HepG2 (cell line): ENCODE results near the gene GDPGP1. TPM values are rescaled to one million over a fixed set of nuclear protein-coding genes. Genes with fewer than 3 reads are reported as not detected.

Experiments used
- ATAC-seq: fragments of 200-7000 bp; cut with Tn5 transposase; 3 replicates; pipeline ENCODE4 v1.9.1; 2020; ENCODE audit warnings: mild to moderate bottlenecking, moderate library complexity
- BruUV-seq: library from RNA; stranded (reverse); fragments of 400-500 nt; replicated peaks from 2 replicates; lab custom pipeline; 2021; lab: Mats Ljungman, UMichigan
- CTCF ChIA-PET: fragments of 300-600 bp; formaldehyde crosslinking; extraction: SDS; loops from one replicate; lab custom pipeline; 2021; ENCODE audit warnings: low total read pairs, inconsistent platforms, low intra/inter-chr PET ratio; lab: Yijun Ruan, JAX
- POLR2A ChIA-PET: fragments of 350-600 bp; sonication (Branson Sonifier 250); formaldehyde crosslinking; loops from one replicate; lab custom pipeline; 2020; ENCODE audit warnings: antibody characterized with exemption, inconsistent platforms; lab: Yijun Ruan, JAX
- DNase-seq: peaks from one replicate; pipeline ENCODE4 v3.0.0-alpha.2; 2015; ENCODE audit warnings: low spot score
- FAIRE-seq: peaks from 3 replicates; lab custom pipeline; 2011; peaks lifted over from hg19 to GRCh38; lab: Jason Lieb, UNC
- H2AFZ ChIP-seq: one replicate; pipeline ENCODE4 v1.6.1; 2011; ENCODE audit warnings: low read length, inconsistent platforms
- H3K27ac ChIP-seq: fragments of 300-600 bp; 3 replicates; pipeline ENCODE4 v1.8.0; 2011; ENCODE audit warnings: mixed run types, mild to moderate bottlenecking, mixed read lengths, low read length, inconsistent platforms; ENCODE audit not compliant: insufficient read depth; ENCODE audit errors: extremely low read length
- H3K27me3 ChIP-seq, 2 experiments: fragments of 200-600 bp in 1 of 2; 2 replicates in 1 of 2; 3 replicates in 1 of 2; pipeline versions ENCODE4 v1.6.0 to v1.8.0; 2011; ENCODE audit warnings: low read length in 2 of 2, mild to moderate bottlenecking in 2 of 2, moderate library complexity in 2 of 2, inconsistent platforms in 1 of 2; ENCODE audit not compliant: insufficient read depth in 2 of 2, control insufficient read depth in 1 of 2
- H3K36me3 ChIP-seq, 2 experiments: fragments of 200-600 bp in 1 of 2; replicated peaks in 1 of 2; 2 replicates in 1 of 2; 3 replicates in 1 of 2; pipeline versions ENCODE4 v1.5.1 to v1.8.0; 2011; ENCODE audit warnings: low read length in 2 of 2, inconsistent platforms in 1 of 2; ENCODE audit not compliant: insufficient read depth in 2 of 2, control insufficient read depth in 1 of 2
- H3K4me1 ChIP-seq: 2 replicates; pipeline ENCODE4 v1.5.1; 2012; ENCODE audit warnings: low read length, inconsistent platforms; ENCODE audit not compliant: insufficient read depth
- H3K4me2 ChIP-seq: 2 replicates; pipeline ENCODE4 v1.6.0; 2011; ENCODE audit warnings: low read depth, low read length, inconsistent platforms
- H3K4me3 ChIP-seq, 3 experiments: fragments of 200-600 bp in 1 of 3; sonication (generic), shearing (Covaris generic) in 1 of 3; replicated peaks in 1 of 3; 2 replicates each; pipeline ENCODE4 v1.5.1; 2011 to 2016; ENCODE audit warnings: low read length in 3 of 3, inconsistent platforms in 2 of 3, low read depth in 2 of 3, mild to moderate bottlenecking in 2 of 3, control low read depth in 1 of 3, mixed read lengths in 1 of 3; ENCODE audit not compliant: insufficient read depth in 1 of 3
- H3K79me2 ChIP-seq: one replicate; pipeline ENCODE4 v1.6.1; 2011; ENCODE audit warnings: low read length, inconsistent platforms; ENCODE audit not compliant: insufficient read depth
- H3K9ac ChIP-seq: 2 replicates; pipeline ENCODE4 v1.6.0; 2011; ENCODE audit warnings: mild to moderate bottlenecking, low read depth, low read length, inconsistent platforms; ENCODE audit not compliant: insufficient read depth
- H3K9me3 ChIP-seq: 2 replicates; pipeline ENCODE4 v1.5.1; 2012; ENCODE audit warnings: mild to moderate bottlenecking, low read length
- H4K20me1 ChIP-seq: 2 replicates; pipeline ENCODE4 v1.6.0; 2011; ENCODE audit warnings: inconsistent platforms, mild to moderate bottlenecking, low read length, moderate library complexity; ENCODE audit not compliant: insufficient read depth
- ARNT ChIP-seq: fragments of 450-650 bp; IDR thresholded peaks from 2 replicates; pipeline ENCODE4 v1.6.1; 2017
- CEBPG ChIP-seq: IDR thresholded peaks from 2 replicates; pipeline ENCODE4 v1.6.1; 2016
- HMGA1 ChIP-seq: sonication (generic); formaldehyde crosslinking; conservative IDR thresholded peaks from 2 replicates; pipeline ENCODE4 v1.4.0; 2020; ENCODE audit warnings: missing genetic modification reagents
- MXD3 ChIP-seq: IDR thresholded peaks from 2 replicates; pipeline ENCODE4 v1.6.1; 2016; ENCODE audit warnings: mild to moderate bottlenecking, missing biosample characterization, missing genetic modification reagents
- MXI1 ChIP-seq: IDR thresholded peaks from 3 replicates; pipeline ENCODE4 v1.6.1; 2012; ENCODE audit warnings: low read depth, low read length, inconsistent platforms, borderline replicate concordance
- NBN ChIP-seq: fragments of 450-650 bp; conservative IDR thresholded peaks from 2 replicates; pipeline ENCODE4 v1.6.1; 2017
- NFE2L1 ChIP-seq: sonication (generic); formaldehyde crosslinking; IDR thresholded peaks from 2 replicates; pipeline ENCODE4 v1.4.0; 2020; ENCODE audit warnings: missing genetic modification reagents, mild to moderate bottlenecking, borderline replicate concordance
- POLR2G ChIP-seq: fragments of 200-400 bp; formaldehyde crosslinking; IDR thresholded peaks from 2 replicates; pipeline ENCODE4 v1.6.1; 2018; ENCODE audit warnings: mild to moderate bottlenecking, low read depth, low read length, moderate library complexity
- RNF2 ChIP-seq: fragments of 450-650 bp; conservative IDR thresholded peaks from 2 replicates; pipeline ENCODE4 v1.6.1; 2016; ENCODE audit warnings: low read depth
- SIX4 ChIP-seq: sonication (generic); formaldehyde crosslinking; IDR thresholded peaks from 2 replicates; pipeline ENCODE4 v1.4.0; 2020; ENCODE audit warnings: missing genetic modification reagents
- SMAD1 ChIP-seq: sonication (generic); formaldehyde crosslinking; IDR thresholded peaks from 2 replicates; pipeline ENCODE4 v1.4.0; 2020; ENCODE audit warnings: missing genetic modification reagents, low read depth, mild to moderate bottlenecking, borderline replicate concordance
- SP5 ChIP-seq: IDR thresholded peaks from 2 replicates; pipeline ENCODE4 v1.6.1; 2016; ENCODE audit warnings: low read depth, borderline replicate concordance
- TFDP2 ChIP-seq: sonication (generic); formaldehyde crosslinking; IDR thresholded peaks from 2 replicates; pipeline ENCODE4 v1.4.0; 2020; ENCODE audit warnings: missing genetic modification reagents
- ZNF224 ChIP-seq: sonication (generic); formaldehyde crosslinking; IDR thresholded peaks from 2 replicates; pipeline ENCODE4 v1.5.0; 2020; ENCODE audit warnings: mild to moderate bottlenecking, missing genetic modification reagents
- ZNF230 ChIP-seq: sonication (generic); formaldehyde crosslinking; IDR thresholded peaks from 2 replicates; pipeline ENCODE4 v1.4.0; 2020; ENCODE audit warnings: mild to moderate bottlenecking, missing genetic modification reagents
- ZNF274 ChIP-seq: sonication (generic); formaldehyde crosslinking; IDR thresholded peaks from 2 replicates; pipeline ENCODE4 v1.5.1; 2020; ENCODE audit warnings: mild to moderate bottlenecking, missing genetic modification reagents
- ZNF576 ChIP-seq: sonication (generic); formaldehyde crosslinking; IDR thresholded peaks from 2 replicates; pipeline ENCODE4 v1.4.0; 2020; ENCODE audit warnings: mild to moderate bottlenecking, missing genetic modification reagents
- ZNF746 ChIP-seq: sonication (generic); formaldehyde crosslinking; IDR thresholded peaks from 2 replicates; pipeline ENCODE4 v1.8.0; 2022; ENCODE audit warnings: mild to moderate bottlenecking, missing genetic modification reagents
- ZNF788 ChIP-seq: sonication (generic); formaldehyde crosslinking; IDR thresholded peaks from 2 replicates; pipeline ENCODE4 v1.5.0; 2020; ENCODE audit warnings: mild to moderate bottlenecking, missing genetic modification reagents, borderline replicate concordance
- ZUFSP ChIP-seq: sonication (generic); formaldehyde crosslinking; IDR thresholded peaks from 2 replicates; pipeline ENCODE4 v1.9.0; 2021; ENCODE audit warnings: missing genetic modification reagents, mild to moderate bottlenecking, borderline replicate concordance
- WGBS: methylation state at CpG from one replicate; pipeline ENCODE4 v1.1.6; 2017; ENCODE audit warnings: low lambda C conversion rate; 5-methylcytosine and 5-hydroxymethylcytosine counted together
- in situ Hi-C: cut with HindIII; loops from 2 replicates; pipeline ENCODE4 v1.10.0; 2017; ENCODE audit warnings: low pct_unique_long_range_greater_than_20kb; ENCODE audit not compliant: extremely low pct_ligation_motif_present
- intact Hi-C: fragments of 100-400 bp; cut with micrococcal nuclease; formaldehyde crosslinking; loops from one replicate; pipeline ENCODE4 v1.10.0; 2022; ENCODE audit not compliant: unreplicated experiment
- polyA plus RNA-seq, 8 experiments: library from polyadenylated mRNA; depleted of rRNA in 3 of 8; stranded (reverse) in 7 of 8; unstranded in 1 of 8; fragments of >200 nt; fragmentation: Illumina TruSeq in 4 of 8; extraction: Trizol in 4 of 8; gene quantifications; 2 replicates each; pipeline versions ENCODE4 v1.2.1 to v1.2.3, GENCODE V29; 2011 to 2016; ENCODE audit warnings: low read depth in 4 of 8, missing spikeins in 1 of 8, mixed read lengths in 1 of 8; ENCODE audit not compliant: insufficient read depth in 1 of 8
- total RNA-seq, 5 experiments: library from RNA; depleted of rRNA; stranded (reverse); fragments of >200 nt; fragmentation: Illumina TruSeq; extraction: Trizol; gene quantifications; 2 replicates each; pipeline ENCODE4 v1.2.3, GENCODE V29; 2016; ENCODE audit warnings: low read depth in 1 of 5

Gene GDPGP1
- total and polyA plus RNA-seq, 2 of the 13 experiments (the other 11 are each of a cell fraction or from before 2014, with no cell fraction given): 1.5 to 4.3 TPM

GRCh38 chr15:90268415-90268814, 34.4 kb downstream of the GDPGP1 start:
- 100% methylated on average over 1 of the region's 1 CpG for WGBS

GRCh38 chr15:90270502-90271150, 36.6 kb downstream of the GDPGP1 start:
- intact Hi-C loops (no loop called here), in situ Hi-C loops (no loop called here)
- POLR2A ChIA-PET: no interaction called here
- CTCF ChIA-PET: no interaction called here
- BruUV-seq: no TSS peak
- H3K4me1 ChIP-seq: peaks cover 27% of the 10 kb centered on the region
- peaks cover 10% of the 10 kb centered on the region for H4K20me1 ChIP-seq
- H3K27me3 ChIP-seq: no peaks in the 10 kb centered on the region; a peak in 1 of 5 replicates
- H3K36me3 ChIP-seq: peaks cover 12 to 32% of the 10 kb centered on the region in 2 experiments; a peak in 4 of 5 replicates
- 100% methylated on average over 10 of the region's 10 CpGs for WGBS
- FAIRE-seq: no peak
- ATAC-seq: no peak
- DNase-seq: no peak
- no peak overlapping the region for H2AFZ ChIP-seq
- H3K27ac ChIP-seq: no peak overlapping the region
- H3K9me3 ChIP-seq: no peaks in the 10 kb centered on the region
- no peak overlapping the region for H3K4me3 ChIP-seq
- no peak overlapping the region for H3K9ac ChIP-seq
- no peak overlapping the region for H3K4me2 ChIP-seq
- H3K79me2 ChIP-seq: peaks cover 42% of the 10 kb centered on the region
- TF ChIP-seq RNF2 (no peak), ZNF274 (CRISPR knock-in tag) (no peak), TFDP2 (no peak), ZNF224 (CRISPR knock-in tag) (no peak), CEBPG (CRISPR knock-in tag) (no peak), MXD3 (CRISPR knock-in tag) (no peak), ZUFSP (CRISPR knock-in tag) (no peak), SP5 (CRISPR knock-in tag) (no peak)

More at GRCh38 chr15:90268415-90268814, 34.4 kb downstream of the GDPGP1 start:
- ChIA-PET CTCF (no interaction called here), POLR2A (interaction anchor here (1.3 kb wide), 1 partner anchor 19 kb away, joined by 4 read pairs; no protein-coding TSS in a partner anchor)
- Histone ChIP-seq H3K79me2 (peaks cover 42% of the 10 kb centered on the region), H3K4me3 (no peak overlapping the region), H3K9me3 (no peaks in the 10 kb centered on the region), H3K27me3 (no peaks in the 10 kb centered on the region; a peak in 1 of 5 replicates), H3K4me1 (peaks cover 42% of the 10 kb centered on the region), H4K20me1 (peaks cover 10% of the 10 kb centered on the region), H3K27ac (no peak overlapping the region), H2AFZ (no peak overlapping the region), H3K4me2 (peak overlapping the region; percentile 33; the same call in 1 of the 2 replicates), H3K9ac (0 out of 2 replicates have a peak overlapping the region, but pooled peaks have one; percentile 9), H3K36me3 (peaks cover 10 to 32% of the 10 kb centered on the region in 2 experiments; a peak in 4 of 5 replicates)
- FAIRE-seq: no peak
- TF ChIP-seq HMGA1 (CRISPR knock-in tag) (no peak), NBN (no peak), ARNT (no peak), ZNF230 (no peak), SP5 (CRISPR knock-in tag) (no peak), SMAD1 (CRISPR knock-in tag) (no peak), ZNF788 (CRISPR knock-in tag) (no peak), SIX4 (CRISPR knock-in tag) (no peak), MXI1 (no peak), NFE2L1 (CRISPR knock-in tag) (no peak), POLR2G (no peak), ZNF746 (CRISPR knock-in tag) (no peak), ZNF576 (no peak)
- intact Hi-C loops: loop anchor here (5.0 kb wide), 1 partner anchor 36 kb away; the partner anchor contains the start of genes CIB1 and GDPGP1
- in situ Hi-C loops: no loop called here
- no TSS peak for BruUV-seq
- DNase-seq: no peak
- ATAC-seq: no peak
